Glutamatergic neuron (in vitro differentiated cells): ENCODE measurements around the gene PPP1R15A. TPM values are rescaled to one million over a fixed set of nuclear protein-coding genes. Genes with fewer than 3 reads are reported as not detected.
"Not testable (repeated sequence)": the region's sequence is repeated elsewhere in the genome, so short reads cannot be mapped to it uniquely, and the experiment has no call there.

ENCODE experiments used
- DNase-seq: peaks from one replicate; pipeline ENCODE4 v3.0.0; 2022
- H3K27ac Mint-ChIP-seq: one replicate; pipeline ENCODE4 v1.8.0; 2020; ENCODE audit warnings: mild to moderate bottlenecking, mixed read lengths, inconsistent platforms; ENCODE audit not compliant: unreplicated experiment
- H3K27me3 Mint-ChIP-seq: one replicate; pipeline ENCODE4 v1.8.0; 2020; ENCODE audit warnings: mild to moderate bottlenecking, moderate library complexity, mixed read lengths, inconsistent platforms; ENCODE audit not compliant: unreplicated experiment
- H3K36me3 Mint-ChIP-seq: one replicate; pipeline ENCODE4 v1.8.0; 2020; ENCODE audit warnings: mild to moderate bottlenecking, mixed read lengths, inconsistent platforms; ENCODE audit not compliant: unreplicated experiment
- H3K4me1 Mint-ChIP-seq: one replicate; pipeline ENCODE4 v1.8.0; 2020; ENCODE audit warnings: mild to moderate bottlenecking, low read depth, mixed read lengths, inconsistent platforms; ENCODE audit not compliant: unreplicated experiment
- H3K4me3 Mint-ChIP-seq: one replicate; pipeline ENCODE4 v1.8.0; 2020; ENCODE audit warnings: mild to moderate bottlenecking, mixed read lengths, inconsistent platforms; ENCODE audit not compliant: unreplicated experiment
- H3K9me3 Mint-ChIP-seq: one replicate; pipeline ENCODE4 v1.8.0; 2020; ENCODE audit warnings: mild to moderate bottlenecking, moderate library complexity, mixed read lengths, inconsistent platforms; ENCODE audit not compliant: unreplicated experiment
- CTCF ChIP-seq: fragments of 200-600 bp; sonication (generic); IDR thresholded peaks from one replicate; pipeline ENCODE4 v1.5.0; 2021; ENCODE audit not compliant: partially characterized antibody, unreplicated experiment
- total RNA-seq: library from RNA; stranded (reverse); fragmentation: NEBNext Ultra II Directional; extraction: Animal tissue kit (Norgen Biotek cat#: 25700); gene quantifications from one replicate; pipeline ENCODE4 v1.2.1, GENCODE V29; 2021; ENCODE audit not compliant: unreplicated experiment

Gene PPP1R15A
- total RNA-seq, 1 donor from 2014 or later = 106 TPM

- no peaks in the 10 kb centered on the region for H3K36me3 Mint-ChIP-seq
- peaks cover 3% of the 10 kb centered on the region for H3K9me3 Mint-ChIP-seq
- peaks cover 5% of the 10 kb centered on the region for H3K4me1 Mint-ChIP-seq
- H3K4me3 Mint-ChIP-seq = no peak overlapping the region
- H3K27ac Mint-ChIP-seq = no peak overlapping the region
- H3K27me3 Mint-ChIP-seq = peaks cover 1% of the 10 kb centered on the region
- no peak for DNase-seq
- TF ChIP-seq CTCF = no peak
Observed at GRCh38 chr19:48905664-48906063, 33.4 kb downstream of the PPP1R15A start.

GRCh38 chr19:48906324-48906723 is 34.1 kb downstream of the PPP1R15A start:
- Mint-ChIP-seq H3K36me3 (no peaks in the 10 kb centered on the region), H3K27ac (no peak overlapping the region), H3K27me3 (peaks cover 1% of the 10 kb centered on the region), H3K9me3 (peaks cover 3% of the 10 kb centered on the region), H3K4me3 (no peak overlapping the region), H3K4me1 (no peaks in the 10 kb centered on the region)
- TF ChIP-seq CTCF = no peak
- DNase-seq = no peak

- no peak overlapping the region for H3K27ac Mint-ChIP-seq
- no peak overlapping the region for H3K4me3 Mint-ChIP-seq
- H3K9me3 Mint-ChIP-seq = peaks cover 1% of the 10 kb centered on the region
- no peaks in the 10 kb centered on the region for H3K36me3 Mint-ChIP-seq
- H3K4me1 Mint-ChIP-seq = no peaks in the 10 kb centered on the region
- TF ChIP-seq CTCF = no peak
- H3K27me3 Mint-ChIP-seq = peaks cover 1% of the 10 kb centered on the region
- DNase-seq = no peak
Observed at GRCh38 chr19:48907671-48908070, 35.5 kb downstream of the PPP1R15A start.

- H3K27me3 Mint-ChIP-seq, DNase-seq, H3K4me1 Mint-ChIP-seq, H3K9me3 Mint-ChIP-seq, H3K27ac Mint-ChIP-seq, H3K36me3 Mint-ChIP-seq, H3K4me3 Mint-ChIP-seq: not testable (repeated sequence)
Observed at GRCh38 chr19:48909424-48910077, 37.3 kb downstream of the PPP1R15A start.

- DNase-seq = no peak
- no peak overlapping the region for H3K27ac Mint-ChIP-seq
- no peak for TF ChIP-seq CTCF
- no peak overlapping the region for H3K4me3 Mint-ChIP-seq
- no peaks in the 10 kb centered on the region for H3K36me3 Mint-ChIP-seq
- no peaks in the 10 kb centered on the region for H3K4me1 Mint-ChIP-seq
- peaks cover 1% of the 10 kb centered on the region for H3K9me3 Mint-ChIP-seq
- peaks cover 6% of the 10 kb centered on the region for H3K27me3 Mint-ChIP-seq
Observed at GRCh38 chr19:48910803-48911202, 38.6 kb downstream of the PPP1R15A start.
